ENCODE data around the gene DTWD2.
"Not testable (repeated sequence)": the region's sequence is repeated elsewhere in the genome, so short reads cannot be mapped to it uniquely, and the experiment has no call there.

DTWD2 gene

DNA sequence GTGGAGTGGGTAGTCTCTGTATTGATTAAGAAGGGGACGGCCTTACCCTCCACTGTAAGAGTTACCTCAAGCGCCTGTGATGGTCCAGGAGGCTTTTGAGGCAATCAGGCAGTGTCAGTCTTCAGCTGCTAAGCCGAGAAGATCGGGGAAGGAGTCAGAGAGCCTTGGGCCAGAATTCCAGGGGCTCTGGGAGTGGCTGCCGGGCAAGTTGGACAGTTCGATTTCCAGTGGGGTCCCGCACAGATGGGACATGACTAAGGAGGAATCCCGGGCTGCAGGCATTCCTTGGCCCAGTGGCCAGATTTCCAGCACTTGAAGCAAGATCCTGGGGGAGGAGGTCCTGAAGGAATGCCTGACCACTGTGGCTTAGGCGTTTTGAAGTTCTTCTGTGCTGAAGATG lies 38.0 kb downstream of the DTWD2 start:
- not testable (repeated sequence) for DNase-seq (ENCODE audit: low read depth)

GRCh38 chr5:118946138-118946800 lies 42.1 kb downstream of the DTWD2 start:
- DNase-seq (ENCODE audit: low read depth): no peak

- DNase-seq (ENCODE audit: low read depth): no peak
These were observed 50.8 kb downstream of the DTWD2 start for GRCh38 chr5:118937393-118938061.

DNA sequence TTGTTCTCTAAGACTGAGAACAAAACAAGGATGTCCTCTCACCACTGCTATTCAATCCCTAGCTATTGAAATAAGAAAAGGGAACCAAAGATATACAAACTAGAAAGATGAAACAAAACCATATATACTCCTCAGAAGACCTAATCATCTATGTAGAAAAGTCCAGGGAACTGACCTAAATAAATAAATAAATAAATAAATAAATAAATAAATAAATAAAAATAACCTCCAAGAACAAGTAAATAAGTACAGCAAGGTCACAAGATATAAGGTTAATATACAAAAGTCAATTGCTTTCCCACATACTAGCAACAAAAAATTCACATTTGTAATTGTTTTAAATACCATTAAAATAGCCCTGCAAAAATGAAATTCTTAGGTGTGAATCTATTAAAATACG lies 54.6 kb downstream of the DTWD2 start:
- DNase-seq (ENCODE audit: low read depth): no peak

GRCh38 chr5:118931564-118931963 lies 56.8 kb downstream of the DTWD2 start:
- DNase-seq (ENCODE audit: low read depth): no peak

- no peak for DNase-seq (ENCODE audit: low read depth)
These were observed 64.3 kb downstream of the DTWD2 start for GRCh38 chr5:118924006-118924389.

DNA sequence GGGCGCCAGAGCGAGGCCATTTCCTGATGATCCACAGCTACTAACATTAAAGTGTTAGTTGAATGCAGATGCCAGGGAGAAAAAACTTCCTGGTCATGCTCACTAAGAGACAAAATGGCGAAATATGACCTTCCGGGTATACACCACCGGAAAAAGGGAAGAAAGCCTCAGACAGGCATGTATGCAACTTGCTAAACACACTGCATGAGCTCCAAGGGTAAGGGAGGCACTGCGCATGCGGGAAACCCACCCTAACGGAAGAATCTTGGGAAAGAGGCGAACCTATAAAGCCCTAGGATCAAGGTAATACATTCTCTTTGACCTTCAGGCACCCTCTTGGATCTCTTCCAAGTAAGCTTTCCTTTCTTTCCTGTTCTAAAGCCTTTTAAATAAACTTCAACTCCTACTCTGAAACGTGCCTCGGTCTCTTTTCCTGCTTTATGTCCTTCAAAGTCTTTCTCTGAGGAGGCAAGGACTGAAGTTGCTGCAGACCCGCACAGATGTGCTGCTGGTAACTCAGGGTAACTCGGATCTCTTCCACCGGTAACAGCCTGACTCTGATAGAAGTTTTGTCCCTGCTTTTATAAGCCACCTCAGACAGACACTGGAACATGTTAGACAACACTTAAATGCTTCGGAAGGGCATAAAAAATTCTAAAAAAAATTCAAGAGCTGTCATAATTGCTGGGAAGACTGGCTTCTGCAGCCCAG lies 64.9 kb downstream of the DTWD2 start:
- DNase-seq (ENCODE audit: low read depth): no peak

DNA sequence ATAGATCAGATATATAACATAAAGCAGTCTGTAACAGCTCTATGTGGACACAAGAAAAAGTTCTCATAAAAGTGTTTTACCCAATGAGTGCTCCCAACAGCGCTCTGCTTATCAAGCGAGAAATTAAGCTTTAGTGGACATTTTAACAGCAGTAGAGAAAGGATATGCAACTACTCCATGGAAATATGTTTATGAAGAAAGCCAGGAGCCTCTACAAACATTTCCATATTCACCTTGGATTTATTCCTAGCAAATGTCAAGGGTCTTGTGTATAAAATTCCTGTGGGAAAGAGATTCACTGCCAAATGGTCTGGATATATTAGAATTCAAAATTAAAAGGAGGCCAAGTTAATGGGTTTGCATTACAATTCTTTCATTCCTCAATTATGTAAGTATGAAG lies 66.5 kb downstream of the DTWD2 start:
- DNase-seq (ENCODE audit: low read depth): no peak

DNA sequence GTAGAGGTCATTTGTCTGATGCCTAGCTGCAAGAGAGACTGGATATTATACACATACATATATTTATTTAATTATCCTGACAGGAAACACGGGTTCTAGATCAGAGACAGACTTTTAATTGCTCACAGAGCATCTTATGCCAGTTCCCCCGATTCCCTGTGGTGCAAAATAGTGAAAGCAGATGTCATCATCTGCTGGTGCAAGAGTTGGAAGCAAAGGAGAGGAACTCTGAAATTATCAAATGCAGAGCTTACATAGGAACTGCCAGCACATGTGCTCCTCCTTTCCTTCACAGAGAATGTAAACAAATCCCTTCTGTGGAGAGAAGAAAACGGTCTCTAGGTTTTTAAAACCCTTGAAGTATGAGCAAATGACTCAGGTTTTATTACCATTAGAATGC lies 69.3 kb downstream of the DTWD2 start:
- no peak for DNase-seq (ENCODE audit: low read depth)

DNA sequence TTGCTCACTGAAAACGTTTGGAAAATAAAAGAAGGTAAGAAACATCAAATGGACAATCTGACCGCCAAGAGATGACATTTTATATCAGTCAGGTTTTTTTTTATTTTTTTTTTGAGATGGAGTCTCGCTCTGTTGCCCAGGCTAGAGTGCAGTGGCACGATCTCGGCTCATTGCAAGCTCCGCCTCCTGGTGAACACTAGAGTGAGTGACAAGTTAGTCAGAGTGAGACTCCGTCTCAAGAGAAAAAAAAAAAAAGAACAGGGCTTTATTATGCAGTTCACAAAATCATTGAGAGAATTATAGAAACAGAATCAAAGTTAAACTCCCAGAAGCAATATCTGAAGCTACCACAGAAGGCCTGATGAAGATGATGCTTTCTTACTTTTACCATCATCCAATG lies 70.1 kb downstream of the DTWD2 start:
- no peak for DNase-seq (ENCODE audit: low read depth)

- DNase-seq (ENCODE audit: low read depth): not testable (repeated sequence)
These were observed 80.8 kb downstream of the DTWD2 start for GRCh38 chr5:118907536-118907935.

DNA sequence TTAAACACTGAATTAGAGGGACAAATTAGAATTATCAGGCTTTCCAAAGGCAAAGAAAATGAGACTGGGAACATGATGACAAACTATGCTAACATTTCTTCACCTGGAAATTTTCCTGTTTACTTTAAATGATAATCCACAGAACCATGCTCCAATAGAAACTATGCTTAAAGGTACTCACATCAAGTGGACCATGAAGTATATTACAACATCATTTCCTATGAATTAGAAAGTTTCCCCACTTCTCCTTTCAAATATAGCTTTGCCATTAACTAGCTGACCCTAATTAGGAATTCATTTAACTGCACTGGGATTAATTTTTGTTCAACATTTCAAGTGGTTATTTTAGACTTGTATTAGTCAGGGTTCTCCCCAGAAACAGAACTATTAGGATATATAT lies 81.4 kb downstream of the DTWD2 start:
- no peak for DNase-seq (ENCODE audit: low read depth)

DNA sequence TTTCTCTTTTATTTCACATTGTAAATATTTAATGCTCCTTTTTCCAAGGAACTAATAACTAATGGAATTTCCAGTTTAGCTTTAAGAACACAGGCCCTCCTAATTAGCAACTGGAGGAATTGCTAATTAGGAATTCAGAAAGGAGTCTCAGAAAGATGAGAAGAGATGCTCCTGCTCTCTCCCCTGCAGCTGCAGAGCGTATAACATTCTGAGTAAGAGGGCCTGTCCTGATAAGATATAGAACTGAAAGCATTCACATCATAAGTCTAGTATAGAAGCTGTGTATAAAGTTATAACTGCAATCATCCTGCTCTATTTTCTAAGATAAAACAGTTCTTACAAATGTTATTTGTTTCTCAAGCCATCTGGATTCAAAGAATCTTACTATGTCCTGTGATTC lies 83.2 kb downstream of the DTWD2 start:
- no peak for DNase-seq (ENCODE audit: low read depth)

DNA sequence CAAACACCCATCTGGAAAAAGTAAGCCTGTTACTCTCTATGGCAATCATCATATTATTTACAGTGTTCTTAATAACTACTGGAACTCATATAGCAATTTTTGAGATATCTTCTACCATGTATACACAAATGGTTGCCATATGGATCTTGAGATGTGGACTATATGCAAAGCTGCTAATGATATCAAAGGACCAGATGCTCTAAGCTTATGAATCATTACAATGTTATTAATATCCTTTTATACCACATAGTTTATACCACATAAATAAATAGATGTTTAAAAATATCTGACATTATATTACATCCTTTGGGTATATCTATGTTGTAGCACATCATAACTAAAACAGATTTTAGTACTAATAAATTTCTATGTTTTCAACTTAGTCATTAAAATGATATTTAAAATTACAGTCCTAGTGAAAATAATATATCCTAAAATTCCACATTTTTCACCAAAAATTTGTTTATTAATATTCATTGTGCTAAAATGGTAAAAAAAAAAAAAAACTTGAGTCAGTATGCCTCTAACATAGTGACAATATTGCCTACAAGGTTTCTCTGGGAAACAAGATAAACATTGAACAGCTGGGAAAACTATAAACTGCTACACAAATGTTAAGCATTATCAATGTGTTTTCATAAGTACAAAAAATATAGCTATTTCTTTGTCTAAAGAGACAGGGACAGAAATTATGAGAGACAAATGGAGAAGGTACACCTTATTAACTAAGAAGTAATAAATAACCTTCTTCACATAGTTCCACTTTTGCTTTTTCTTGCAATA lies 85.5 kb downstream of the DTWD2 start:
- DNase-seq (ENCODE audit: low read depth): no peak

DNA sequence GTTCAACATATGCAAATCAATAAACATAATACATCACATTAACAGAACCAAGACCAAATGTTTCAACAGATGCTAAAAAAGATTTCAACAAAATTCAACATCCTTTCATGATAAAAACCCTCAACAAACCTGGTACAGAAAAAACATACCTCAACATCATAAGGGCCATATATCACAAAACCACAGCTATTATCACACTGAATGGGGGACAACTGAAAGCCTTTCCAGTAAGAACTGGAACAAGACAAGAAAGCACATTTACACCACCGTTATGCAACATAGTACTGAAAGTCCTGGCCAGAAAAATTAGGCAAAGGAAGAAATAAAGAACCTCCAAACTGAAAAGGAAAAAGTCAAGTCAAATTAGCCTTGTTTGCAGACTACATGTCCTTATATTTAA lies 93.6 kb downstream of the DTWD2 start:
- no peak for DNase-seq (ENCODE audit: low read depth)

GRCh38 chr5:118891252-118891651 lies 97.1 kb downstream of the DTWD2 start:
- no peak for DNase-seq (ENCODE audit: low read depth)

GRCh38 chr5:118889165-118889564 lies 99.2 kb downstream of the DTWD2 start:
- DNase-seq (ENCODE audit: low read depth): no peak

GRCh38 chr5:118888556-118888955 lies 99.8 kb downstream of the DTWD2 start:
- DNase-seq (ENCODE audit: low read depth): no peak

DNA sequence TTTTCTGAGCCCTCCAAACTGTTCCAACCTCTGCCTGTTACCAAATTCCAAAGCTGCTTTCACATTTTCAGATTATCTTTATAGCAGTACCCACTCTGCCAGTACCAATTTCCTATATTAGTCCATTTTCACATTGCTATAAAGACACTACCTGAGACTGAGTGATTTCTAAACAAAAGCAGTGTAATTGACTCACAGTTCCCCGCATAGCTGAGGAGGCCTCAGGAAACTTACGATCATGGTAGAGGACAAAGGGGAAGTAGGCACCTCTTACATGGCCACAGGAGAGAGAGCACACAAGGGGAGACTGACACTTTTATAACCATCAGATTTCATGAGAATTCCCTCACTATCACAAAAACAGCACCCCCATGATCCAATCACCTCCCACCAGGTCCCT lies 105.0 kb downstream of the DTWD2 start:
- DNase-seq (ENCODE audit: low read depth): no peak

- DNase-seq (ENCODE audit: low read depth): no peak
These were observed 105.7 kb downstream of the DTWD2 start for GRCh38 chr5:118882666-118883065.

DNA sequence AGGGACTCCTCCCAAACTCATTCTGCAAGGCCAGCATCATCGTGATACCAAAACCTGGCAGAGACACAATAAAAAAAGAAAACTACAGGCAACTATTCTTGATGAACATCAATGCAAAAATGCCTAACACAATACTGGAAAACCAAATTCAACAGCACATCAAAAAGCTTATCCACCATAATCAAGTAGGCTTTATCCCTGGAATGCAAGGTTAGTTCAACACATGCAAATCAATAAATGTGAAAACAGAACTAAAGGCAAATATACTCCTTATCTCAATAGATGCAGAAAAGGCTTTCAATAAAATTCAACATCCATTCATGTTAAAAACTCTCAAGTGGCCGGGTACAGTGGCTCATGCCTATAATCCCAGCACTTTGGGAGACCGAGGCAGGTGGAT lies 111.5 kb downstream of the DTWD2 start:
- DNase-seq (ENCODE audit: low read depth): not testable (repeated sequence)

- no peak for DNase-seq (ENCODE audit: low read depth)
These were observed 113.2 kb downstream of the DTWD2 start for GRCh38 chr5:118875131-118875530.

DNA sequence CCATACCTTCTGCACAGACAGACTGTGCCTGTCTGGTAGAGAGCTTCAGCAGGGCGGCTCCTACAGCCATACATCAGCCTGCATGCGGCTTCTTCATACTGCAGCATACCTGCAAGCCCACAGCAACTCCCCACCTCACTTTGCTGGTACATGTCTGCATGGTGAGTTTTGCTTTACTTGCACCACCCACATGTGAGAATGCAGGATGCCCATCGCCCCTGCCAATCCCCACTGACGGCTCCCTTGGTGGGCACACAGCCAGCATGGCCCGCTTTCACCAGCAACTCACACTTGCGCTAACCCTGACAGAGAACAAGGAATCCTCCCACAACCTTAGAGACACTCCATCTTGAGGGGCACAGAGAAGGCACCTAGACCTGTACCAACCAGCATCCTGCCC lies 114.9 kb downstream of the DTWD2 start:
- DNase-seq (ENCODE audit: low read depth): no peak
